ENCODE results near the gene CFAP91.

Gene CFAP91

GRCh38 chr3:119733812-119734211, 31.0 kb downstream of the CFAP91 start:
- TF ChIP-seq CTCF (IDR thresholded peaks at IDR 0.05): no peak

GRCh38 chr3:119738741-119739140, 35.9 kb downstream of the CFAP91 start:
- no peak for TF ChIP-seq CTCF (IDR thresholded peaks at IDR 0.05)

GRCh38 chr3:119741657-119742590, 39.1 kb downstream of the CFAP91 start:
- no peak for TF ChIP-seq CTCF (IDR thresholded peaks at IDR 0.05)

- no peak for TF ChIP-seq CTCF (IDR thresholded peaks at IDR 0.05)
Observed at GRCh38 chr3:119743921-119744320, 41.1 kb downstream of the CFAP91 start.

GRCh38 chr3:119745942-119746341, 43.1 kb downstream of the CFAP91 start:
- no peak for TF ChIP-seq CTCF (IDR thresholded peaks at IDR 0.05)

GRCh38 chr3:119746423-119746822, 43.6 kb downstream of the CFAP91 start:
- no peak for TF ChIP-seq CTCF (IDR thresholded peaks at IDR 0.05)

GRCh38 chr3:119747357-119747756, 44.5 kb downstream of the CFAP91 start:
- no peak for TF ChIP-seq CTCF (IDR thresholded peaks at IDR 0.05)

Measured in LNCAP (cell line).